HepG2 (cell line): ENCODE measurements around the gene ARMH1. TPM values are rescaled to one million over a fixed set of nuclear protein-coding genes. Genes with fewer than 3 reads are reported as not detected.

Experiments used
- CENPX ChIP-seq: sonication (generic); formaldehyde crosslinking; IDR thresholded peaks from 2 replicates; pipeline ENCODE4 v1.9.0; 2021; ENCODE audit warnings: mild to moderate bottlenecking, missing genetic modification reagents, moderate library complexity
- HNF4A ChIP-seq: sonication (generic); formaldehyde crosslinking; IDR thresholded peaks from 2 replicates; pipeline ENCODE4 v1.4.0; 2020; ENCODE audit warnings: missing genetic modification reagents
- JUND ChIP-seq: sonication (generic); formaldehyde crosslinking; IDR thresholded peaks from 2 replicates; pipeline ENCODE4 v1.8.0; 2022; ENCODE audit warnings: mild to moderate bottlenecking, missing genetic modification reagents
- MEIS1 ChIP-seq: sonication (generic); formaldehyde crosslinking; IDR thresholded peaks from 2 replicates; pipeline ENCODE4 v1.9.0; 2021; ENCODE audit warnings: mild to moderate bottlenecking, missing genetic modification reagents, moderate library complexity, borderline replicate concordance
- NFE2L2 ChIP-seq: fragments of 150-350 bp; IDR thresholded peaks from 2 replicates; pipeline ENCODE4 v1.6.1; 2014; ENCODE audit warnings: low read length
- NKX3-1 ChIP-seq: sonication (generic); formaldehyde crosslinking; IDR thresholded peaks from 2 replicates; pipeline ENCODE4 v1.5.0; 2020; ENCODE audit warnings: missing genetic modification reagents
- THAP8 ChIP-seq: sonication (generic); formaldehyde crosslinking; IDR thresholded peaks from 2 replicates; pipeline ENCODE4 v1.5.1; 2020; ENCODE audit warnings: missing genetic modification reagents, mild to moderate bottlenecking, borderline replicate concordance
- ZNF207 ChIP-seq: fragments of 450-650 bp; IDR thresholded peaks from 2 replicates; pipeline ENCODE4 v1.6.1; 2016; ENCODE audit warnings: antibody characterized with exemption, borderline replicate concordance
- ZNF251 ChIP-seq: sonication (generic); formaldehyde crosslinking; IDR thresholded peaks from 2 replicates; pipeline ENCODE4 v1.9.0; 2021; ENCODE audit warnings: mild to moderate bottlenecking, missing genetic modification reagents
- ZNF260 ChIP-seq: sonication (generic); formaldehyde crosslinking; IDR thresholded peaks from 2 replicates; pipeline ENCODE4 v1.4.0; 2020; ENCODE audit warnings: missing genetic modification reagents, low read depth, mild to moderate bottlenecking, borderline replicate concordance
- ZNF569 ChIP-seq: sonication (generic); formaldehyde crosslinking; IDR thresholded peaks from 2 replicates; pipeline ENCODE4 v1.5.0; 2020; ENCODE audit warnings: mild to moderate bottlenecking, missing genetic modification reagents, moderate library complexity, borderline replicate concordance
- ZNF775 ChIP-seq: sonication (generic); formaldehyde crosslinking; IDR thresholded peaks from 2 replicates; pipeline ENCODE4 v1.4.0; 2020; ENCODE audit warnings: missing genetic modification reagents, mild to moderate bottlenecking, moderate library complexity, borderline replicate concordance
- ZNF891 ChIP-seq: sonication (generic); formaldehyde crosslinking; IDR thresholded peaks from 2 replicates; pipeline ENCODE4 v1.5.0; 2020; ENCODE audit warnings: mild to moderate bottlenecking, missing genetic modification reagents
- polyA plus RNA-seq, 8 experiments: library from polyadenylated mRNA; depleted of rRNA in 3 of 8; stranded (reverse) in 7 of 8; unstranded in 1 of 8; fragments of >200 nt; fragmentation: Illumina TruSeq in 4 of 8; extraction: Trizol in 4 of 8; gene quantifications; 2 replicates each; pipeline versions ENCODE4 v1.2.1 to v1.2.3, GENCODE V29; 2011 to 2016; ENCODE audit warnings: low read depth in 4 of 8, missing spikeins in 1 of 8, mixed read lengths in 1 of 8; ENCODE audit not compliant: insufficient read depth in 1 of 8
- total RNA-seq, 5 experiments: library from RNA; depleted of rRNA; stranded (reverse); fragments of >200 nt; fragmentation: Illumina TruSeq; extraction: Trizol; gene quantifications; 2 replicates each; pipeline ENCODE4 v1.2.3, GENCODE V29; 2016; ENCODE audit warnings: low read depth in 1 of 5
- TF ChIP-seq, protein P1 (sequence below): sonication (generic); formaldehyde crosslinking; IDR thresholded peaks from one replicate; pipeline ENCODE4 v1.5.1; 2020; ENCODE audit warnings: mild to moderate bottlenecking, missing genetic modification reagents; ENCODE audit errors: not compliant biosample characterization
- TF ChIP-seq, protein P2 (sequence below), 2 experiments: sonication (generic) in 1 of 2; formaldehyde crosslinking in 1 of 2; IDR thresholded peaks; 2 replicates each; pipeline versions ENCODE4 v1.6.1 to v1.9.0; 2014 to 2022; ENCODE audit warnings: antibody characterized with exemption in 1 of 2, borderline replicate concordance in 1 of 2, inconsistent platforms in 1 of 2, low read depth in 1 of 2, missing genetic modification reagents in 1 of 2

Gene ARMH1
- total and polyA plus RNA-seq, 2 of the 13 experiments (the other 11 are each of a cell fraction or from before 2014, with no cell fraction given), result 0.69 TPM; not detected in 1

DNA sequence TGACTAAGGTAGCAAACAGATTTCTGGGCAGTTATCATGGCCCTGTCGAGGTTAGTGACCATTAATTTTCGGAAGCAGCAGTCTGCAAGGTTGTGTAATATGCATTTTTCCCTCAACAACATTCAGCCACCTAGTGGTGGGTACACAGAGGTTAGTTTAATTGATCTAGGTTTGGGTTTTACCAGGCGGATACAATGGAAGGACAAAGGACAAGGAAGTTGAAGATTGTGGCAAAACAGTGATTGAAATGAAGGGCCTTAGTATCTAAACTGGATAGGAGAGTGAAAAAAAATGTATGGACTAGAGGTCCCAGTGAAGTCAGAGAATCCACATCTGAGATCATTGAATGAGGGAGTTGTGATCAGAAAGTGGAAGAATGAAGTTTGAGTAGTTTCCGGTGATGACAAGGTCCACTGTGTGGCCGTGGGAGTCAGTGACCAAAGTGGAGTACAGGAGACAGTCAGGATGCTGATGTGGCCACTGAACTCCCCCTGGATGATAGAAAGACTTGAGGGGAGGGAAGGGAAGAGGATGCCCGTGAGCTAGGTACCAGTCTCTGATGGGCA is 2.8 kb downstream of the ARMH1 start (continued):
- TF ChIP-seq, protein P1, sequence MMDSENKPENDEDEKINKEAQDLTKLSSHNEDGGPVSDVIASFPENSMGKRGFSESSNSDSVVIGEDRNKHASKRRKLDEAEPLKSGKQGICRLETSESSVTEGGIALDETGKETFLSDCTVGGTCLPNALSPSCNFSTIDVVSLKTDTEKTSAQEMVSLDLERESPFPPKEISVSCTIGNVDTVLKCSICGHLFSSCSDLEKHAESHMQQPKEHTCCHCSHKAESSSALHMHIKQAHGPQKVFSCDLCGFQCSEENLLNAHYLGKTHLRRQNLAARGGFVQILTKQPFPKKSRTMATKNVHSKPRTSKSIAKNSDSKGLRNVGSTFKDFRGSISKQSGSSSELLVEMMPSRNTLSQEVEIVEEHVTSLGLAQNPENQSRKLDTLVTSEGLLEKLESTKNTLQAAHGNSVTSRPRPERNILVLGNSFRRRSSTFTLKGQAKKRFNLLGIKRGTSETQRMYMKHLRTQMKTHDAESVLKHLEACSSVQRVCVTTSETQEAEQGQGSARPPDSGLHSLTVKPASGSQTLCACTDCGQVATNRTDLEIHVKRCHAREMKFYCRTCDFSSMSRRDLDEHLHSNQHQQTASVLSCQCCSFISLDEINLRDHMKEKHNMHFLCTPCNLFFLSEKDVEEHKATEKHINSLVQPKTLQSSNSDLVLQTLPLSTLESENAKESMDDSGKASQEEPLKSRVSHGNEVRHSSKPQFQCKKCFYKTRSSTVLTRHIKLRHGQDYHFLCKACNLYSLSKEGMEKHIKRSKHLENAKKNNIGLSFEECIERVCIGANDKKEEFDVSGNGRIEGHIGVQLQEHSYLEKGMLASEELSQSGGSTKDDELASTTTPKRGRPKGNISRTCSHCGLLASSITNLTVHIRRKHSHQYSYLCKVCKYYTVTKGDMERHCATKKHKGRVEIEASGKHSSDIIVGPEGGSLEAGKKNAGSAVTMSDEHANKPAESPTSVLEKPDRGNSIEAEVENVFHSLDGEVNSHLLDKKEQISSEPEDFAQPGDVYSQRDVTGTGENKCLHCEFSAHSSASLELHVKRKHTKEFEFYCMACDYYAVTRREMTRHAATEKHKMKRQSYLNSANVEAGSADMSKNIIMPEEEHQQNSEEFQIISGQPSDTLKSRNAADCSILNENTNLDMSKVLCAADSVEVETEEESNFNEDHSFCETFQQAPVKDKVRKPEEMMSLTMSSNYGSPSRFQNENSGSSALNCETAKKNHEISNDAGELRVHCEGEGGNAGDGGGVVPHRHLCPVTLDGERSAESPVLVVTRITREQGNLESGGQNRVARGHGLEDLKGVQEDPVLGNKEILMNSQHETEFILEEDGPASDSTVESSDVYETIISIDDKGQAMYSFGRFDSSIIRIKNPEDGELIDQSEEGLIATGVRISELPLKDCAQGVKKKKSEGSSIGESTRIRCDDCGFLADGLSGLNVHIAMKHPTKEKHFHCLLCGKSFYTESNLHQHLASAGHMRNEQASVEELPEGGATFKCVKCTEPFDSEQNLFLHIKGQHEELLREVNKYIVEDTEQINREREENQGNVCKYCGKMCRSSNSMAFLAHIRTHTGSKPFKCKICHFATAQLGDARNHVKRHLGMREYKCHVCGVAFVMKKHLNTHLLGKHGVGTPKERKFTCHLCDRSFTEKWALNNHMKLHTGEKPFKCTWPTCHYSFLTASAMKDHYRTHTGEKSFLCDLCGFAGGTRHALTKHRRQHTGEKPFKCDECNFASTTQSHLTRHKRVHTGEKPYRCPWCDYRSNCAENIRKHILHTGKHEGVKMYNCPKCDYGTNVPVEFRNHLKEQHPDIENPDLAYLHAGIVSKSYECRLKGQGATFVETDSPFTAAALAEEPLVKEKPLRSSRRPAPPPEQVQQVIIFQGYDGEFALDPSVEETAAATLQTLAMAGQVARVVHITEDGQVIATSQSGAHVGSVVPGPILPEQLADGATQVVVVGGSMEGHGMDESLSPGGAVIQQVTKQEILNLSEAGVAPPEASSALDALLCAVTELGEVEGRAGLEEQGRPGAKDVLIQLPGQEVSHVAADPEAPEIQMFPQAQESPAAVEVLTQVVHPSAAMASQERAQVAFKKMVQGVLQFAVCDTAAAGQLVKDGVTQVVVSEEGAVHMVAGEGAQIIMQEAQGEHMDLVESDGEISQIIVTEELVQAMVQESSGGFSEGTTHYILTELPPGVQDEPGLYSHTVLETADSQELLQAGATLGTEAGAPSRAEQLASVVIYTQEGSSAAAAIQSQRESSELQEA (CRISPR knock-in tag), result no peak
- no peak for TF ChIP-seq ZNF260 (CRISPR knock-in tag)
- TF ChIP-seq ZNF891 (CRISPR knock-in tag), result no peak
- no peak for TF ChIP-seq ZNF569
- TF ChIP-seq HNF4A (CRISPR knock-in tag), result peak; percentile 39; the same call in 1 of the 2 replicates
- no peak for TF ChIP-seq ZNF207
- TF ChIP-seq ZNF251, result no peak
- TF ChIP-seq, protein P2, sequence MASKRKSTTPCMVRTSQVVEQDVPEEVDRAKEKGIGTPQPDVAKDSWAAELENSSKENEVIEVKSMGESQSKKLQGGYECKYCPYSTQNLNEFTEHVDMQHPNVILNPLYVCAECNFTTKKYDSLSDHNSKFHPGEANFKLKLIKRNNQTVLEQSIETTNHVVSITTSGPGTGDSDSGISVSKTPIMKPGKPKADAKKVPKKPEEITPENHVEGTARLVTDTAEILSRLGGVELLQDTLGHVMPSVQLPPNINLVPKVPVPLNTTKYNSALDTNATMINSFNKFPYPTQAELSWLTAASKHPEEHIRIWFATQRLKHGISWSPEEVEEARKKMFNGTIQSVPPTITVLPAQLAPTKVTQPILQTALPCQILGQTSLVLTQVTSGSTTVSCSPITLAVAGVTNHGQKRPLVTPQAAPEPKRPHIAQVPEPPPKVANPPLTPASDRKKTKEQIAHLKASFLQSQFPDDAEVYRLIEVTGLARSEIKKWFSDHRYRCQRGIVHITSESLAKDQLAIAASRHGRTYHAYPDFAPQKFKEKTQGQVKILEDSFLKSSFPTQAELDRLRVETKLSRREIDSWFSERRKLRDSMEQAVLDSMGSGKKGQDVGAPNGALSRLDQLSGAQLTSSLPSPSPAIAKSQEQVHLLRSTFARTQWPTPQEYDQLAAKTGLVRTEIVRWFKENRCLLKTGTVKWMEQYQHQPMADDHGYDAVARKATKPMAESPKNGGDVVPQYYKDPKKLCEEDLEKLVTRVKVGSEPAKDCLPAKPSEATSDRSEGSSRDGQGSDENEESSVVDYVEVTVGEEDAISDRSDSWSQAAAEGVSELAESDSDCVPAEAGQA (IDR thresholded peaks at IDR 0.05; ENCODE audit: low read depth), result no peak
- TF ChIP-seq, protein P2 (CRISPR knock-in tag; IDR thresholded peaks at IDR 0.05; ENCODE audit: borderline replicate concordance), result no peak
- TF ChIP-seq JUND, result no peak
- no peak for TF ChIP-seq NFE2L2
- no peak for TF ChIP-seq THAP8 (CRISPR knock-in tag)
- no peak for TF ChIP-seq CENPX (CRISPR knock-in tag)
- no peak for TF ChIP-seq NKX3-1
- TF ChIP-seq ZNF775 (CRISPR knock-in tag), result no peak
- TF ChIP-seq MEIS1 (CRISPR knock-in tag), result no peak
